Measurements from ENCODE around the gene STRIT1.

- TF ChIP-seq, protein P1, sequence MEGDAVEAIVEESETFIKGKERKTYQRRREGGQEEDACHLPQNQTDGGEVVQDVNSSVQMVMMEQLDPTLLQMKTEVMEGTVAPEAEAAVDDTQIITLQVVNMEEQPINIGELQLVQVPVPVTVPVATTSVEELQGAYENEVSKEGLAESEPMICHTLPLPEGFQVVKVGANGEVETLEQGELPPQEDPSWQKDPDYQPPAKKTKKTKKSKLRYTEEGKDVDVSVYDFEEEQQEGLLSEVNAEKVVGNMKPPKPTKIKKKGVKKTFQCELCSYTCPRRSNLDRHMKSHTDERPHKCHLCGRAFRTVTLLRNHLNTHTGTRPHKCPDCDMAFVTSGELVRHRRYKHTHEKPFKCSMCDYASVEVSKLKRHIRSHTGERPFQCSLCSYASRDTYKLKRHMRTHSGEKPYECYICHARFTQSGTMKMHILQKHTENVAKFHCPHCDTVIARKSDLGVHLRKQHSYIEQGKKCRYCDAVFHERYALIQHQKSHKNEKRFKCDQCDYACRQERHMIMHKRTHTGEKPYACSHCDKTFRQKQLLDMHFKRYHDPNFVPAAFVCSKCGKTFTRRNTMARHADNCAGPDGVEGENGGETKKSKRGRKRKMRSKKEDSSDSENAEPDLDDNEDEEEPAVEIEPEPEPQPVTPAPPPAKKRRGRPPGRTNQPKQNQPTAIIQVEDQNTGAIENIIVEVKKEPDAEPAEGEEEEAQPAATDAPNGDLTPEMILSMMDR (conservative IDR thresholded peaks at IDR 0.05; ENCODE audit: low read depth, low read length): no peak
- TF ChIP-seq EZH2 (IDR thresholded peaks at IDR 0.05; ENCODE audit: low read length, unreplicated experiment): no peak
Observed at GRCh38 chr3:155248531-155249187, 44.8 kb downstream of the STRIT1 start.
